Adrenal gland (tissue), 12 donors: ENCODE measurements around the gene TFF3. TPM values are rescaled to one million over a fixed set of nuclear protein-coding genes. Genes with fewer than 3 reads are reported as not detected.
A peak's percentile ranks its signal among the peaks of the same experiment; 100 is the strongest.

ENCODE experiments used
- DNase-seq, 7 donors: peaks; one replicate each; pipeline ENCODE4 v3.0.0-alpha.2; 2019 to 2020
- H3K27ac ChIP-seq, 5 donors: fragments of 200-600 bp; sonication (generic) in 4 of 5; 1 replicate in 3 of 5; 2 replicates in 2 of 5; pipeline versions ENCODE4 v1.5.1 to v1.8.0; 2016 to 2020; ENCODE audit warnings: mild to moderate bottlenecking in 1 of 5
- H3K27me3 ChIP-seq: fragments of 200-600 bp; 2 replicates; pipeline ENCODE4 v1.8.0; 2021
- H3K36me3 ChIP-seq, 2 donors: fragments of 200-600 bp; replicated peaks in 1 of 2; 1 replicate in 1 of 2; 2 replicates in 1 of 2; pipeline versions ENCODE4 v1.5.1 to v1.8.0; 2018 to 2022
- H3K4me1 ChIP-seq, 2 donors: fragments of 200-600 bp; replicated peaks in 1 of 2; 1 replicate in 1 of 2; 2 replicates in 1 of 2; pipeline versions ENCODE4 v1.5.1 to v1.8.0; 2018 to 2021
- H3K4me3 ChIP-seq, 4 donors: fragments of 200-600 bp; sonication (generic) in 3 of 4; one replicate each; pipeline ENCODE4 v1.5.1; 2016 to 2018
- H3K9me3 ChIP-seq, 3 donors: fragments of 200-600 bp; sonication (generic) in 1 of 3; replicated peaks in 1 of 3; 1 replicate in 2 of 3; 2 replicates in 1 of 3; pipeline versions ENCODE4 v1.5.1 to v1.8.0; 2016 to 2021
- POLR2A ChIP-seq, 2 donors: fragments of 450-650 bp; IDR thresholded peaks; one replicate each; pipeline ENCODE4 v1.6.1; 2017; ENCODE audit warnings: antibody characterized with exemption in 2 of 2, mild to moderate bottlenecking in 2 of 2, moderate library complexity in 1 of 2
- WGBS, 4 donors: extraction: QIAGEN DNeasy Blood & Tissue Kit in 2 of 4; methylation state at CpG; one replicate each; pipeline versions ENCODE4 v1.1.5 to v1.1.7; 2013 to 2017; 5-methylcytosine and 5-hydroxymethylcytosine counted together
- intact Hi-C, 2 donors: fragments of 100-400 bp; cut with DNase I; formaldehyde crosslinking; loops; one replicate each; pipeline versions ENCODE4 v1.14.1 to v1.15.0; 2022 to 2023
- polyA plus RNA-seq, 3 donors: library from polyadenylated mRNA; stranded (reverse); fragments of 200-250 nt in 2 of 3; fragments of 350-450 nt in 1 of 3; fragmentation: Illumina TruSeq in 1 of 3; extraction: RNeasy Lipid Tissue Mini Kit (QIAGEN cat#74804) in 1 of 3; gene quantifications; one replicate each; pipeline ENCODE4 v1.2.3, GENCODE V29; 2013 to 2014
- total RNA-seq, 9 donors: library from RNA; depleted of rRNA in 4 of 9; stranded (reverse); fragments of >200 nt in 4 of 9; fragments of 120-200 nt in 1 of 9; fragmentation: NEBNext Ultra II Directional in 1 of 9; extraction: Animal tissue kit (Norgen Biotek cat#: 25700) in 1 of 9; gene quantifications; one replicate each; pipeline versions ENCODE4 v1.1.0 to v1.2.4, GENCODE V29; 2013 to 2023
- TF ChIP-seq, protein P1 (sequence below), 6 experiments: fragments of 450-650 bp in 4 of 6; fragments of 200-600 bp in 2 of 6; sonication (generic) in 1 of 6; IDR thresholded peaks; 1 replicate in 5 of 6; 2 replicates in 1 of 6; pipeline versions ENCODE4 v1.5.1 to v1.8.0; 2016 to 2021; ENCODE audit warnings: antibody characterized with exemption in 6 of 6, mild to moderate bottlenecking in 2 of 6, moderate library complexity in 1 of 6
- donor health status: healthy with polysubstance abuse.
- donor health status: Bipolar disorder and iron deficiency.
- donor health status: DM: yes; HTN: yes; CAD: no.
- donor health status: DM: no; HTN: no; CAD: no.
- donor health status: DM: no; HTN: no; CAD: no.
- donor health status: DM: yes; HTN: yes; CAD: no.

TFF3 gene
- total and polyA plus RNA-seq, 12 donors, result 1.2 to 42.3 (median 11.1) TPM

DNA sequence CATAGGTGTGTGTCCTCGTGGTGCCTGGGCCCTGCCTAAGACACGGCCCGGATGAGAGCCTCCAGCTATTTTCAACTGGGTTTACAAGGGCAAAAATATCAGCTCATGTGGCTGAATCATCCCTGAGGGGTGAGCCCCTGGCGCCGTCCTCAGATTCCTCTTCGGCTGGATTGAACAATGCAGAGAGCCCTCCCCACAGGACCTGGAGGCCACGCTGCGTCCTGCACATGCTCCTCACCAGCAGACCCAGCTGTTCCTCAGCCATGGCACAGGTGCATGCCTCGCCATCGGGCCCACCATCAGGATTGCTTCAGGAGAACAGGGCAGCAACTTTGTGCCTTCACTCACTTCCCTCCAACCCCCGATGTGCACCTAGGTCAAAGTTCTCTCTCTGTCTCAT, 35.3 kb downstream of the TFF3 start:
- H3K36me3 ChIP-seq, result peaks cover 0 to 30% of the 10 kb centered on the region in 2 donors
- H3K9me3 ChIP-seq, result no peaks in the 10 kb centered on the region
- H3K4me3 ChIP-seq, result no peak overlapping the region
- H3K27me3 ChIP-seq, result no peaks in the 10 kb centered on the region
- H3K27ac ChIP-seq, result no peak overlapping the region
- peak in 1 of 7 donors; percentile 9 for DNase-seq
- 70 to 82% (median 78%) methylated on average over 8 to 11 of the region's 11 CpGs for WGBS, 4 donors
- TF ChIP-seq, protein P1, sequence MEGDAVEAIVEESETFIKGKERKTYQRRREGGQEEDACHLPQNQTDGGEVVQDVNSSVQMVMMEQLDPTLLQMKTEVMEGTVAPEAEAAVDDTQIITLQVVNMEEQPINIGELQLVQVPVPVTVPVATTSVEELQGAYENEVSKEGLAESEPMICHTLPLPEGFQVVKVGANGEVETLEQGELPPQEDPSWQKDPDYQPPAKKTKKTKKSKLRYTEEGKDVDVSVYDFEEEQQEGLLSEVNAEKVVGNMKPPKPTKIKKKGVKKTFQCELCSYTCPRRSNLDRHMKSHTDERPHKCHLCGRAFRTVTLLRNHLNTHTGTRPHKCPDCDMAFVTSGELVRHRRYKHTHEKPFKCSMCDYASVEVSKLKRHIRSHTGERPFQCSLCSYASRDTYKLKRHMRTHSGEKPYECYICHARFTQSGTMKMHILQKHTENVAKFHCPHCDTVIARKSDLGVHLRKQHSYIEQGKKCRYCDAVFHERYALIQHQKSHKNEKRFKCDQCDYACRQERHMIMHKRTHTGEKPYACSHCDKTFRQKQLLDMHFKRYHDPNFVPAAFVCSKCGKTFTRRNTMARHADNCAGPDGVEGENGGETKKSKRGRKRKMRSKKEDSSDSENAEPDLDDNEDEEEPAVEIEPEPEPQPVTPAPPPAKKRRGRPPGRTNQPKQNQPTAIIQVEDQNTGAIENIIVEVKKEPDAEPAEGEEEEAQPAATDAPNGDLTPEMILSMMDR (IDR thresholded peaks at IDR 0.05), result no peak
- TF ChIP-seq POLR2A (IDR thresholded peaks at IDR 0.05), result no peak
- intact Hi-C loops, result loop anchor here in 1 of 2 donors (10.0 kb wide), 1 partner anchor 65 kb away; the partner anchor contains the start of gene ABCG1
- no peaks in the 10 kb centered on the region for H3K4me1 ChIP-seq

DNA sequence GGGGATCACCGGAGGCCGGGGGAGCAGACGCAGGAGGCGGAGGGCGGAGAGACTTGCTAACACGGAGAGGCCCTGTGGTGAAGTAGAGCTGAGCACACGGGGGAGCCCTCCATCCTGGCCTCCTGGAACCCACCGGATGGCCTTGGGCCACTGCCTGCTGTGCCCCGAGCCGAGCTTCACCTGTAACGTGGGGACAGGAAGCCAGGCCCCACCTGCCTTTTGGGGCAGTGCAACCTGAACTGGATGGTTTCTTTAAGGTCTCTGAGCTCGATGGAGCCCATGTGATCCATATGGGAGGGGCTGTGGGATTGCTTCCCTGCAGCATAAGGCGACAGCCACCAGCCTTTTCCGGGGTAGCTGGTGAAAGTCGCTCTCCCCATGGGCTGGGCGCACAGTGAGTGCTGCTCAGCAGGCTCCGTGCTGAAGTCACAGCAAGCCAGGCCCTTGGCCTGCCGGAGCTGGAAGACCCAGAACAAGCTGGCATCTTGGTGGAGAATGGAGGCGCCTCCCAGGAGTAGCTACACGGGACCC, 35.8 kb downstream of the TFF3 start:
- H3K4me3 ChIP-seq, result no peak overlapping the region
- no peaks in the 10 kb centered on the region for H3K4me1 ChIP-seq
- intact Hi-C loops, result loop anchor here in 1 of 2 donors (10.0 kb wide), 1 partner anchor 65 kb away; the partner anchor contains the start of gene ABCG1
- peak in 1 of 7 donors; percentile 6 for DNase-seq
- 83 to 89% (median 88%) methylated on average over 15 to 20 of the region's 20 CpGs for WGBS, 4 donors
- H3K27me3 ChIP-seq, result no peaks in the 10 kb centered on the region
- H3K36me3 ChIP-seq, result peaks cover 0 to 28% of the 10 kb centered on the region in 2 donors
- no peak overlapping the region for H3K27ac ChIP-seq
- TF ChIP-seq, protein P1 (IDR thresholded peaks at IDR 0.05), result no peak
- TF ChIP-seq POLR2A (IDR thresholded peaks at IDR 0.05), result no peak
- H3K9me3 ChIP-seq, result no peaks in the 10 kb centered on the region

DNA sequence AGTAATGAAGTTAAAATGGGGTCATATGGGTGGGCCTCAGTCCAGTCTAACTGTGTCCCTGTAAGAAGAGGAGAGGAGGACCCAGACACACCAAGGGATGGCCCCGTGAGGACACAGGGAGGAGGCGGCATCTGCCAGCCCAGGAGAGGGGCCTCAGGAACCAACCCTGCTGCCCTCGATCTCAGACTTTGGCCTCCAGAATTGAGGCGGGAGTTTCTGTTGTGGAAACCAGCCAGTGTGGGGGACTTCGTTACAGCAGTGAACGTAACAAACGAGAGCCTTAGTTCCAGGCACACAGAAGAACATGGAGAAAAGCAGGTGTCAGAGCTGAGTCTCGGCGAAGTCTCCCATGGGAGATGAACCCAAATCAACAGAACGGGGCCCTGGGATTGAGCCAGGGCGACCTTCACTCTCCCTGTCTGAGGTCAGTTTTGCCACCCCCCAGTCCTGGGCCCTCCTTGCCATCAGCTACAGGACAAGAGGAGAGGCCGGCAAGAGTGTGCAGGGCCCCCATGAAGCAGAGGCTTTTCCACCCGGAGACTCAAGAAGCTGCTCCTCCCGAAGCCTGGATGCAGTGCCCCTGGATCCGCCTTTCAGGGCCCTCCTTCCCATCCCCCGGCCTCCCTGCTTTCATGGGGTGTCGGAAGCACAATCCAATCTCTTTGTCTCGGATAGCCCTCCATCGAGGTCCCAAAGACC, 36.6 kb downstream of the TFF3 start:
- no peak for DNase-seq
- H3K27me3 ChIP-seq, result no peaks in the 10 kb centered on the region
- H3K4me1 ChIP-seq, result no peaks in the 10 kb centered on the region
- no peaks in the 10 kb centered on the region for H3K9me3 ChIP-seq
- peaks cover 0 to 27% of the 10 kb centered on the region in 2 donors for H3K36me3 ChIP-seq
- no peak for TF ChIP-seq POLR2A (IDR thresholded peaks at IDR 0.05)
- TF ChIP-seq, protein P1 (IDR thresholded peaks at IDR 0.05), result no peak
- intact Hi-C loops, result loop anchor here in 1 of 2 donors (10.0 kb wide), 1 partner anchor 64 kb away; the partner anchor contains the start of gene ABCG1
- 84 to 91% (median 88%) methylated on average over 12 to 19 of the region's 19 CpGs for WGBS, 4 donors
- no peak overlapping the region for H3K4me3 ChIP-seq
- H3K27ac ChIP-seq, result no peak overlapping the region

DNA sequence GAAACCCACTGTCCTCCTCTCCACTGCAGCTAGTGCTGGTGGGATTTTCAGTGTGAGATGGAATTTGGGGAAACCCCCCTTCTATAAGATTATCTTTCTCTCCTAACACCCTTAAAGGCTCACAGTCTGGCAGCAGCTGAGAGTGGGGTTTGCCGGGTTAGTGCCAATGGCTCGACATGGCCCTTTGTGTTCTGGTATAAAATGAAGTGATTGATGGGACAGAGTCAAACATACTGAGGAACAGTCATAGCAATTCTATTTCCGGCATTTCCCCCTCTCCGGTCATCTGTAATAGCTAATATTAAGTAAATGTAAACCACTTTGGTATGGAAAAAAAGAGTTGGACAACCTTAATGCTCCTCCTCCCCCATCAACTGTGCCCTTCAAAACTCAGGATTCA, 37.6 kb downstream of the TFF3 start:
- Histone ChIP-seq H3K27me3 (no peaks in the 10 kb centered on the region), H3K4me1 (no peaks in the 10 kb centered on the region), H3K4me3 (no peak overlapping the region), H3K27ac (no peak overlapping the region), H3K9me3 (no peaks in the 10 kb centered on the region), H3K36me3 (peaks cover 0 to 22% of the 10 kb centered on the region in 2 donors)
- intact Hi-C loops, result loop anchor here in 1 of 2 donors (10.0 kb wide), 1 partner anchor 63 kb away; the partner anchor contains the start of gene ABCG1
- DNase-seq, result no peak
- TF ChIP-seq, protein P1 (IDR thresholded peaks at IDR 0.05), result no peak
- TF ChIP-seq POLR2A (IDR thresholded peaks at IDR 0.05), result no peak
- 80 to 86% (median 84%) methylated on average over 4 of the region's 4 CpGs for WGBS, 4 donors
